ENCODE measurements around the gene SUN2. TPM values are rescaled to one million over a fixed set of nuclear protein-coding genes. Genes with fewer than 3 reads are reported as not detected.

Gene SUN2
- total and polyA plus RNA-seq, 2 of the 8 experiments (the other 6 are each of a cell fraction or from before 2014, with no cell fraction given) = 5.1 to 10.5 TPM

GRCh38 chr22:38740116-38740723 is 15.6 kb downstream of the SUN2 start:
- Histone ChIP-seq H3K4me3 (ENCODE audit: extremely low read depth in 1 of 4, insufficient read depth in 2 of 4, low read depth in 3 of 4, low read length in 4 of 4) (no peak overlapping the region), H2AFZ (ENCODE audit: low read length) (no peak overlapping the region), H3K23ac (ENCODE audit: insufficient read length) (no peak overlapping the region), H3K4me2 (ENCODE audit: insufficient read depth in 1 of 2, low read depth in 2 of 2, low read length in 2 of 2) (no peak overlapping the region), H4K5ac (ENCODE audit: insufficient read length, low read depth, low read length) (no peak overlapping the region), H3K27me3 (replicated peaks in 1 of 4; ENCODE audit: control insufficient read depth in 3 of 4, extremely low read depth in 1 of 4, insufficient read depth in 3 of 4, low read length in 3 of 4) (no peaks in the 10 kb centered on the region), H3K23me2 (ENCODE audit: low read depth, low read length) (no peaks in the 10 kb centered on the region), H2BK5ac (ENCODE audit: low read depth, low read length) (no peak overlapping the region), H4K91ac (replicated peaks; ENCODE audit: insufficient read length, low read length) (no peak overlapping the region), H4K8ac (ENCODE audit: extremely low read depth, insufficient read depth, low read length) (no peak overlapping the region), H3K79me2 (ENCODE audit: control insufficient read depth in 1 of 2, insufficient read depth in 2 of 2, low read length in 2 of 2) (no peaks in the 10 kb centered on the region), H3K36me3 (ENCODE audit: control insufficient read depth in 2 of 4, insufficient read depth in 4 of 4, low read length in 3 of 4) (peaks cover 0 to 12% (median 8%) of the 10 kb centered on the region in 4 experiments; a peak in 2 of 8 replicates), H2BK12ac (ENCODE audit: low read depth, low read length) (no peak overlapping the region), H3K9ac (replicated peaks in 1 of 4; ENCODE audit: extremely low read depth in 1 of 4, low read depth in 3 of 4, low read length in 3 of 4) (no peak overlapping the region), H3K4ac (replicated peaks; ENCODE audit: insufficient read length, low read depth, low read length) (no peak overlapping the region), H4K20me1 (replicated peaks in 1 of 2; ENCODE audit: control insufficient read depth in 1 of 2, insufficient read depth in 2 of 2, low read length in 2 of 2) (peaks cover 0 to 7% of the 10 kb centered on the region in 2 experiments), H3K9me3 (ENCODE audit: insufficient read depth in 2 of 2, low read depth in 1 of 2, low read length in 1 of 2) (no peaks in the 10 kb centered on the region), H3K14ac (ENCODE audit: insufficient read length) (no peak overlapping the region), H3K56ac (replicated peaks; ENCODE audit: insufficient read length, low read depth, low read length) (no peak overlapping the region), H3K18ac (ENCODE audit: extremely low read depth, low read length) (no peak overlapping the region), H2BK120ac (replicated peaks; ENCODE audit: low read depth, low read length) (no peak overlapping the region), H3K4me1 (replicated peaks in 1 of 4; ENCODE audit: control insufficient read depth in 3 of 4, insufficient read depth in 4 of 4, low read length in 3 of 4) (no peaks in the 10 kb centered on the region), H2BK20ac (ENCODE audit: low read length) (no peak overlapping the region), H2BK15ac (ENCODE audit: low read length) (no peak overlapping the region), H3K27ac (ENCODE audit: low read depth, low read length) (no peak overlapping the region), H3K79me1 (ENCODE audit: low read depth, low read length) (no peaks in the 10 kb centered on the region), H2AK5ac (ENCODE audit: low read depth, low read length) (no peak overlapping the region)
- ChIA-PET CTCF (ENCODE audit: partially characterized antibody) (interaction anchor here (0.8 to 11.1 kb wide), 4 partner anchors 9 to 130 kb away, joined by 3 to 95 read pairs (median 28); no protein-coding TSS in a partner anchor), POLR2A (ENCODE audit: partially characterized antibody) (interaction anchor here (1.2 to 13.2 kb wide), 7 partner anchors 8 to 28 kb away, joined by 3 to 112 read pairs (median 12); partner anchors contain the start of gene SUN2)
- FAIRE-seq (no peak), DNase-seq (ENCODE audit: low read depth in 1 of 2, low spot score in 2 of 2) (no peak)
- WGBS, 2 experiments (ENCODE audit: extremely low coverage in 1 of 2, insufficient coverage in 1 of 2, insufficient read length in 1 of 2, insufficient replicate concordance in 2 of 2, low coverage in 1 of 2, low lambda C conversion rate in 2 of 2, missing lambda C conversion rate in 1 of 2) = 93% methylated on average over 15 of the region's 15 CpGs; no CpG with 5 or more reads in 1 of the 2 experiments
- TF ChIP-seq JUN (IDR thresholded peaks at IDR 0.05; ENCODE audit: low read depth, low read length) = no peak
- TF ChIP-seq ATF3 (IDR thresholded peaks at IDR 0.05; ENCODE audit: insufficient read depth, low read depth, low read length) = no peak
- TF ChIP-seq NANOG (IDR thresholded peaks at IDR 0.05; ENCODE audit: insufficient read depth, low read depth, low read length, poor library complexity, severe bottlenecking) = no peak
- no peak for TF ChIP-seq ATF2 (IDR thresholded peaks at IDR 0.05; ENCODE audit: low read length)
- TF ChIP-seq JUND (IDR thresholded peaks at IDR 0.05; ENCODE audit: low read length) = no peak
- no peak for TF ChIP-seq SIRT6 (IDR thresholded peaks at IDR 0.05; ENCODE audit: low read length)
- TF ChIP-seq HDAC6 (IDR thresholded peaks at IDR 0.05; ENCODE audit: low read depth, low read length) = no peak
- no peak; the same call in 1 of the 2 replicates for TF ChIP-seq POLR2AphosphoS5 (IDR thresholded peaks at IDR 0.05; ENCODE audit: low read depth, low read length)
- no peak for TF ChIP-seq NRF1 (IDR thresholded peaks at IDR 0.05; ENCODE audit: low read depth, low read length)
- no peak for TF ChIP-seq TBP (IDR thresholded peaks at IDR 0.05; ENCODE audit: low read depth, low read length)
- TF ChIP-seq TEAD4 (IDR thresholded peaks at IDR 0.05; ENCODE audit: low read depth, low read length) = no peak
